BE2C (cell line): ENCODE measurements around the gene IFT43.

ENCODE experiments used
- DNase-seq: peaks from one replicate; pipeline ENCODE4 v3.0.0-alpha.2; 2020
- H3K27me3 ChIP-seq: fragments of 250-450 bp; sonication (Bioruptor Pico); 2 replicates; pipeline ENCODE4 v1.5.1; 2020; ENCODE audit warnings: mild to moderate bottlenecking
- H3K36me3 ChIP-seq: fragments of 250-450 bp; sonication (Bioruptor Pico); 2 replicates; pipeline ENCODE4 v1.5.1; 2020; ENCODE audit warnings: mild to moderate bottlenecking
- H3K4me1 ChIP-seq: fragments of 250-450 bp; sonication (Bioruptor Pico); 2 replicates; pipeline ENCODE4 v1.5.1; 2020
- H3K4me3 ChIP-seq: 2 replicates; pipeline ENCODE4 v1.5.1; 2011; ENCODE audit warnings: low read depth, low read length
- H3K9me3 ChIP-seq: fragments of 250-450 bp; sonication (Bioruptor Pico); 2 replicates; pipeline ENCODE4 v1.5.1; 2020
- TF ChIP-seq, protein P1 (sequence below): IDR thresholded peaks from 2 replicates; pipeline ENCODE4 v1.5.1; 2012; ENCODE audit warnings: mild to moderate bottlenecking, low read depth, low read length

IFT43 gene

GRCh38 chr14:76088771-76089571, 103.4 kb downstream of the IFT43 start:
- Histone ChIP-seq H3K36me3 (no peaks in the 10 kb centered on the region), H3K27me3 (no peaks in the 10 kb centered on the region), H3K4me3 (no peak overlapping the region), H3K9me3 (no peaks in the 10 kb centered on the region), H3K4me1 (no peaks in the 10 kb centered on the region)
- TF ChIP-seq, protein P1, sequence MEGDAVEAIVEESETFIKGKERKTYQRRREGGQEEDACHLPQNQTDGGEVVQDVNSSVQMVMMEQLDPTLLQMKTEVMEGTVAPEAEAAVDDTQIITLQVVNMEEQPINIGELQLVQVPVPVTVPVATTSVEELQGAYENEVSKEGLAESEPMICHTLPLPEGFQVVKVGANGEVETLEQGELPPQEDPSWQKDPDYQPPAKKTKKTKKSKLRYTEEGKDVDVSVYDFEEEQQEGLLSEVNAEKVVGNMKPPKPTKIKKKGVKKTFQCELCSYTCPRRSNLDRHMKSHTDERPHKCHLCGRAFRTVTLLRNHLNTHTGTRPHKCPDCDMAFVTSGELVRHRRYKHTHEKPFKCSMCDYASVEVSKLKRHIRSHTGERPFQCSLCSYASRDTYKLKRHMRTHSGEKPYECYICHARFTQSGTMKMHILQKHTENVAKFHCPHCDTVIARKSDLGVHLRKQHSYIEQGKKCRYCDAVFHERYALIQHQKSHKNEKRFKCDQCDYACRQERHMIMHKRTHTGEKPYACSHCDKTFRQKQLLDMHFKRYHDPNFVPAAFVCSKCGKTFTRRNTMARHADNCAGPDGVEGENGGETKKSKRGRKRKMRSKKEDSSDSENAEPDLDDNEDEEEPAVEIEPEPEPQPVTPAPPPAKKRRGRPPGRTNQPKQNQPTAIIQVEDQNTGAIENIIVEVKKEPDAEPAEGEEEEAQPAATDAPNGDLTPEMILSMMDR = no peak
- no peak for DNase-seq

- no peaks in the 10 kb centered on the region for H3K27me3 ChIP-seq
- no peaks in the 10 kb centered on the region for H3K9me3 ChIP-seq
- no peaks in the 10 kb centered on the region for H3K4me1 ChIP-seq
- no peak overlapping the region for H3K4me3 ChIP-seq
- TF ChIP-seq, protein P1 = no peak
- DNase-seq = no peak
- no peaks in the 10 kb centered on the region for H3K36me3 ChIP-seq
Measured at GRCh38 chr14:76089575-76089974, 104.0 kb downstream of the IFT43 start.

- Histone ChIP-seq H3K9me3 (no peaks in the 10 kb centered on the region), H3K27me3 (no peaks in the 10 kb centered on the region; the same call in 1 of the 2 replicates), H3K4me3 (no peak overlapping the region), H3K4me1 (no peaks in the 10 kb centered on the region), H3K36me3 (no peaks in the 10 kb centered on the region)
- peak; percentile 46 for DNase-seq
- TF ChIP-seq, protein P1 = peak; percentile 47
Measured at GRCh38 chr14:76090616-76091391, 105.2 kb downstream of the IFT43 start.

DNA sequence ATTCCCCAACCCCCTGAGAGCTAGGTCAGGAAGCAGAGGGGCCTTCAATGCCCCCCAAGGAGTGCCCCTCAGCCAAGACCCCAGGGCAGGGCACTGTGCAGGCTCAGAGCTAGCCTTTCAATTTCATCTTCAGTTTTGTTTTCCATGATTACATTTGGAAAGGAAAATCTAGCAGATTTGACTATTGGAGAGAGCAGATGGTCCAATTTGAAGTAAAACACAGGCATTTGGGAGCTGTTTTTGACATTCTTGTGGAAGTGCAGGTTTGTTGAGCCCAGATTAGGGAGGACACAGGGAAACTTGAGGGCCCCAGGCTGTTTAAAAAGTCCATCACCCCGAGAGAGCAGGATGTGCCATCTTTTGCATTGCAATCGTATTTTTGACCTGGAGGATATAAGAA, 107.5 kb downstream of the IFT43 start:
- Histone ChIP-seq H3K9me3 (no peaks in the 10 kb centered on the region), H3K4me3 (no peak overlapping the region), H3K27me3 (no peaks in the 10 kb centered on the region; the same call in 1 of the 2 replicates), H3K36me3 (no peaks in the 10 kb centered on the region), H3K4me1 (no peaks in the 10 kb centered on the region)
- no peak for DNase-seq
- TF ChIP-seq, protein P1 = no peak

DNA sequence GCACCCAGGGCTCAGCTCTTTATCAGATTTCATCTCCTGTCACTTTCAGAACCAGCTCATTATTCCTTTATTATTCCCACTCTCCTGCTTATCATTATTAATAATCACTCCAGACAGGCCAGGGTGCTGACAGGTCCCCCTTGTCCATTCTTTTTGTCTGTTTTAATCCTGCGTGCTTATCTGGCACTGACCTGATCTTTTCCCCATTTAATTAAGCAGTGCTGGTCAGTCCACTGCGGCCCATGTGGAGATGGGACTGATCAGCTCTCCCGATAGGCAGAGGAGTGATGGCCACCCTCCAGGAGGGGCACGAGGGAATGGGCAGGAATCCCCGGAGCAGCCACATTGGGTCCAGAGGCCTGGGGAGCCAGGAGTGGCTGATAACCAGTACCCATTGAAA, 110.7 kb downstream of the IFT43 start:
- Histone ChIP-seq H3K27me3 (no peaks in the 10 kb centered on the region; the same call in none of the 2 replicates), H3K4me3 (no peak overlapping the region), H3K9me3 (no peaks in the 10 kb centered on the region), H3K4me1 (no peaks in the 10 kb centered on the region), H3K36me3 (no peaks in the 10 kb centered on the region)
- DNase-seq = no peak
- TF ChIP-seq, protein P1 = no peak
